GM21825 (cell line): ENCODE data around the gene ARAP1.
"Not testable (repeated sequence)": the region's sequence is repeated elsewhere in the genome, so short reads cannot be mapped to it uniquely, and the experiment has no call there.

Source experiments
- ATAC-seq: cut with Tn5 transposase; IDR thresholded peaks from one replicate; pipeline ENCODE4 v1.9.1; 2021; ENCODE audit warnings: mild to moderate bottlenecking, moderate library complexity; ENCODE audit not compliant: unreplicated experiment

Gene ARAP1

DNA sequence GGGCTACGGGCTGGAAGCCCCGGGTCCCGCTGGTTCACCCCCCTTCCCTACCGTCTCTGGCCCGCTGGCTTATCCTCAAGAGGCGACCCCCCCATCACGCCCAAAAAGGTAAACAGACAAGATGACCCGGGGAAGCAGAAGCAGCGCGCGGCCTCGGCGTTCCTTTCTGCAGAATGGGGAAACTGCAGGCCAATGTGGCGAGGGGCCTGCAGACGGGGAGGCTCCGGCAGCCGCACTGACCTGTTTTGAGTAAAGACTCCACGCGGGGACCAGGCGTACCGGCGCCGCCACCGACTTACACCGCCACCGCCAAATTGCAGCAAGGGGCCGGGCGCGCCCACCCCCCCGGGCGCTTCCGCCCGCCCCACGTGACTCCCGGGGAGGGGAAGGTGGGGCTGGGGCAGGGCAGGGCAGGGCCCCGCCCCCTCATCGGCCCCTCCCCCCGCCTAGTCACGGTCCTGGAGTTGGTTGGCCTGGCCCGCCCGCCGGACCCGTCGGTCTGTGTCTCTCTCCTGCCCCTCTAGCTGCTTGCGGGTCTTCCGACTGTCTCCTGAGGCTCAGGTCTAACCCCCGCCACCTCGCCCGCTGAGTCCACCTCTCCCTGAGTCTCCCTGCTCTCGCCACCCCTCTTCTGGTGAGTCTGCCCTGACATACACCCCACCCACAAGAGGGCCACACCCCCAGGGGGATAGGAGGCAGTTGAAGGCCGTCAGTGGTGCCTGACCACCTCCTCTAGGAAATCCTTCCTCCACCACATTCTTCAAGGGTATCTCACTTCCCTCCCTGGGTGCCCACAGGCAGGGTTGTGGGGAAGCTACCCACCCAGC lies at the start of gene ARAP1:
ARAP1 (minus strand) TSS at position 321 of the 827 bp plus-strand sequence. CDS start 25,280 bp downstream, outside the sequence.
- ATAC-seq: peak; percentile 59

DNA sequence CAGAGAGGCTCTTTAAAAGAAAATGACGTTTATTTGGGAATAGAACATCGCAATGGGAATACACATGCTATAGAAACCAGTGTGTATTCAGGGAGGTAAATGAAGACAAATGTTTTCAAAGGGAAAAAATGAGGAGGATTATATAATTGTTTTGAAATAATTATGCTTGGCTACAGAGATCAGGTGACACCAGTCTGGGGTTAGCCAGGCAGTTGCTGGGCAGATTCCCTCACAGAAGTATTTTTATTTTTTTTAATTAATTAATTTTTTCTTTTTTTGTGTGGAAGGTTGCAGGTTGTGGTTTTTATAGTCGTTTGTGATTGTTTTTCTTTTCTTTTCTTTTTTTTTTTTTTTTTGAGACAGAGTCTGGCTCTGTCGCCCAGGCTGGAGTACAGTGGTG lies 47.2 kb upstream of the ARAP1 start:
- ATAC-seq: no peak

DNA sequence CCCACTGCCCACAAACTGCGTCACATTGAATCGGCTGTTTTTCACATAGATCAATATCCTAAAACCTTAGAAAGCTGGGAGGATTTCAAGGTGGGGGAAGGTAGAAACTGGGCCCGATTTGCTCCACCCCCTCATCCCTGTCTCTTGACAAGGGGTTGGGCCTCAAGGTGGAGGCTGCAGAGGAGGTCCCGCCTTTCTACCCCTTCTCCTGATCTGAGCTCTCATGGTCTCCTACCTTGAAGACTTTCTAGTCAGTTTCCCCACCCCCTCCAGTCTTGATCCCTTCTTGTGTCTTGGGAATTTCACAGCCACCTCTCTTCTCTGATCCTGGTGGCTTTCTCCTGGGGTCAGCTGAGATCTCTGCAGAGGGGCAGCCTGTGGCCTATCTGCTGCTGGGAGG lies 46.2 kb upstream of the ARAP1 start:
- no peak for ATAC-seq

DNA sequence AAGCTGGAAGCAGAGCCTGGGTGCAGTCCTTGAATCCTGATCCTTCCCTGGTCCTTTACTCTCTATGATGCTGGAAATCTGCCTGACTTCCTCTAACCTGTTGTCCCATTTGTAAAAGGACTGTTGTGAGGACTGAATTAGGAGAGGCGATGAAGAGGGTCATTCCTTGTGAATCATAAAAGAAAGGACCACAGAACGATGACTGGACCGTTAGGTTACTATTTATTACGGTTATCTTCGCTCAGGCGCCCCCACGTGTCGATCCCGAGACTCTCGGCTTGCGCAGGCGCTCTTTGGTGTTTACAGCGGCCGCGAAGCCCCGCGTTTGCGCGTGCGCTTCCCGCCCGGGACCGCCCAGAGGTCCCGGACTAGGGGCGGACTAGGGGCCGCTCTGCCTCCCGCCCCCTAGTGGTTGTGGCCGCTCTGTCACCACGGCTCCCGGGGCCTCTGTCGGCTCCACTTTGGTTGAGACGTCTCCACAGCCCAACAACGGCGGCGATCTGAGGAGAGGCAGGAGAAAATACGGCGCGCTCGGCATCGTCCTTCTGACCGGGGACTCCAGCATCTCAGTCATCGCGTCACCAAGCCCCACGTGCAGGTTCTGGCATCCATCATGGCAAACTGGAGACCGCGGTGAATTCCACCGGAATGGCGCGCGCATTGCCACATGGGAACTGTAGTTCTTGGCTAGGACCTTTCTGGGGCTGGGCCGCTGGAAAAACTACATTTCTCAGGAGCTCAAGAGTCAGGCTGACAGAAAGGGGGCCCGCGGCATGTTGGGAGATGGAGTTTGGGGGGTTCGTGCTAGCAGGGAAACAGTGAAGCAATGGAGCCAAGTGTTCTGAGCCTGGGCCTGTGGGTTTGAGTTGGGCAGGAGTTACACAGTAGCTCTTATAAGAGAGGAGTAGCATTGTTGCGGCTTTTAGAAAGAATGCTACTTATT lies 41.5 kb upstream of the ARAP1 start, which contains the start of gene STARD10:
STARD10 (minus strand) TSS at position 623 of the 943 bp plus-strand sequence. CDS start 12,866 bp downstream, outside the sequence.
- peak; percentile 86 for ATAC-seq

DNA sequence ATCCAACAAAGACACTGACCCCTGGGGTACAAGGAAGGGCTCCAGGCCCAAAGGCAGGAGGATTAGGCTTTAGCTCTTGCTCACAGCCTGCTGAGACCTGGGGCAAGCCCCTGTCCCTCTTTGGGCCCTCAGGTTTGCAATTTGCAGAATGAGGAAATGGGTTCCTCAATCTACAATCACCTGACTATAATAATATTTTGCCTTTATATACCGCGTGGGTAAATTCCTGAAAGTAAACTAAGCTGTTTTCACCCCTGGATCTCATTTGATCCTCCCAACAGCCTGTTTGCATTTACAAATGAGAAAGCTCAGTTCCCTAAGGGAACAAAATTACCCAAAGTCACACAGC lies 40.8 kb upstream of the ARAP1 start:
- no peak for ATAC-seq

DNA sequence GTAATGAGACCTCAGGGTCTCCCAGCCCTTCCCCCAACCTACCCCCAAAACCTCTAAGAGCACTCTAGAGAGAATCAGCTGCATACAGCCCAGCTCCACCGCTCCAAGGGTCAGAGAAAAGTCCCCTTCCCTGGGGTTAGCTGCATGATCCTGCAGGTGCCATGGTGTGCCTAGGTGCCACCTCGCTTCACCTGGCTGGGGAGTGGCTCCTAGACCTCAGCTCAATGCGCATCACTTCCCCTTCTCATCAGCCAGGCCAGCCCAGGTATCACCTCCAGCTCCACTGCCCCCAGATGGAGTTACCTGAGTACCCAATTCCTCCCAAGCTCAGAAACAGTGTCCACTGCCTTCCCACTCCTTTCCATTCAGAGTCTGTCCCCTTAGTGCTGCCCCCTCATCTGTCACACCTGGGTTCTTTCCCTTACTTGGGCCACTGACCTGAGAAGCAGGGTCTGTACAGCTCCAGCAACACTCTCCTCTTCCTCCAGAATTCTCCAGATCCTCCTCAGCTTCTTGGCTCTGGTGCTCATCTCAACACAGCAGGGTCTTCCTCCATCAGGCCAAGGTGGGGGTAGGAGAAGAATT lies 40.3 kb upstream of the ARAP1 start:
- no peak for ATAC-seq

DNA sequence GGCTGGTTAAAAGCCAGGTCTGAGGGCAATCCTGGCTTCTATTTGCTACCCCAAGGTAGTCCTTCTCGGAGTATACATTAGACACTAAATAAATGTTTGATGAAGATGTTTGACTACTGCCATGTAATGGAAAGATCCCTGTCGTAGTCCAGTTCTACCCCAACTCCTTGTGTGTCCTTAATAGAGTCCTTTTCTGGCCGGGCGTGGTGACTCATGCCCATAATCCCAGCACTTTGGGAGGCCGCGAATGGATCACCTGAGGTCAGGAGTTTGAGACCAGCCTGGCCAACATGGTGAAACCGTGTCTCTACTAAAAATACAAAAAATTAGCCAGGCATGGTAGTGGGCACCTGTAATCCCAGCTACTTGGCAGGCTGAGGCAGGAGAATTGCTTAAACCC lies 39.0 kb upstream of the ARAP1 start:
- not testable (repeated sequence) for ATAC-seq

DNA sequence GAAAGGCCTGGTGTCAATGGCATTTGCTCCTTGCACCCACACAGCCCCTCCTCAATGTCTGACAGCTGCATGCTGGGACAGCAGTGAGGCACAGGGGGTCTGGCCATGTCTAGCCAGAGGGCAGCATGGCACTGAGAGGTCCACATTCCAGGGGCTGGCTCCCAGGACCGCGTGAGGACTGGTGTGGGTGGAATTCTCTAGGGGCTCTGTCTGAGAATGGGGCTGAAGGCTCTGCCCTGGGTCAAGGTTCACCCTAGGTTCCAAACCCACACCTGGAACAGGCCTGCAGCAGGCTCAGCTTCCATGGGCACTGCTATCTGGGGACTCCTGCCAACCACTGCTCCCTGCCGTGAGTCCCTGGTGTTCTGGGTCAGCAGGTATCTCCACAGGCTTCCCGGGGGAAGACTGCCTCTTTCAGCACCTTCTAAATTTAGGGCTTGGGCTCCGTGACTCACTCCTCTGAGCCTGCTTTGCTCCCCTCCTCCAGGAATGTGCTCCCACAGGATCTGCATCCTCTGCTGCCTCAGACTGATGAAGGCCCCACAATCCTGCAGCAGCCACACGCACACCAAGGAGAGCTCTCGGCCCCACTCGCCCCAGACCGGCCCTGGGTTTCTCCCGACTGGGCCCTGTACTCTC lies 37.4 kb upstream of the ARAP1 start:
- ATAC-seq: no peak

DNA sequence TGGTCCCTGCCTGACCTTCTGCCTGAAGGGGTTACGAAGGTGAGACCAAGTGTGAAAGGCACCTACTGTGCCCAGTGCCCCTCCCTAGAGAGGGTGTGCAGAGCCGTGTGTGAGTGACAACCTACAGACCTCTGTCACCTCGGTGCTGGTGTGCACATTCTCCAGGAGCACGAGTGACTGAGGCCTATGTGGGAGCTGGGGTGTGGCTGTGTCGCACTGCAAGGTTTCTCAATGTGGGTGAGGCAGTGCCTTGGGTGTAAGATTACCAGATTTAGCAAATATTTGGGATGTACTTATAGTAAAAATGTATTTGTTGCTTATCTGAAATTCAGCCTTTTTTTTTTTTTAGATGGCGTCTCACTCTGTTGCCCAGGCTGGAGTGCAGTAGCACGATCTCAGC lies 36.0 kb upstream of the ARAP1 start:
- ATAC-seq: no peak

DNA sequence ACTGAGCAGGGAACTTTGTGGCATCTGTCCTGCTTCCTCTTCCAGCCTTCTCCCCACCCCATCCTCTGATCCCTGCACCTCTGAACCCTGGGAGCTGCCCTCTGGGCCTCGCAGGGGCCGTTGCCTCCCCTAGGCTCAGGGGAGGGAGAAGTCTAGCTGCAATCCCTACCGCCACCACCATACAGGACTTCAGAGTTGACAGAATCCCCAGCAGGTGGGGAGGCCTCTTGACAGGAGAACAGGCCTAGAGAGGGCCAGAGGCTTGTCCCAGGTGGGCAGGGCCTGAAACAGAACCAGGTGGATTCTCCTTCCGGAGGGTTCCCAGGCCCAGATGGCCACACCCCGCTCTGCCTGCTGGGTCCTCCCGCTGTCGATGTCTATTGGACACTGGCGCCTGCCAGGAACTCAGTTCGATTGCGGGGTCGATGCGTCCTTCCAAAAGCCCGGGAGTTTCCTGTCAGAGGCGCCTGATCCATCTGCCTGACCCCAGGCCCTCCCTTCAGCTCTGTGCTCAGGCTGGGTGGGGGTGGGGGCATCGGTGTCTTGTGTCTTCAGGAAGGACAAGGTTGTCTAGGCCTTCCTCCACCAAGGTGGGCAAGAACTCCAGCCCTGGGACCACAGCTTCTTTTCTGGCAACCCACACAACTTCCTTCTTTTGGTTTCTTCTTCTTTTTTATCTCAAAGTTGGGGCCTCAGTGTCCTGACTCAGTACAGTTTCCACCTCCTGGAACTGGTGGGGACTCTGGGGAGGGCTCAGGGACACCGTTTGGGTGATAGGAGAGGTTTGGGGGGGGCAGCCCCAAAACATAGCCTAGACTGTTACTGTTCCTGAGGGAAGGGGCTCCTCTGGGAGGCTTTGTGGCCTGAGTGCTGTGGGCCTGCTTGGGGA lies 35.3 kb upstream of the ARAP1 start:
- ATAC-seq: no peak

DNA sequence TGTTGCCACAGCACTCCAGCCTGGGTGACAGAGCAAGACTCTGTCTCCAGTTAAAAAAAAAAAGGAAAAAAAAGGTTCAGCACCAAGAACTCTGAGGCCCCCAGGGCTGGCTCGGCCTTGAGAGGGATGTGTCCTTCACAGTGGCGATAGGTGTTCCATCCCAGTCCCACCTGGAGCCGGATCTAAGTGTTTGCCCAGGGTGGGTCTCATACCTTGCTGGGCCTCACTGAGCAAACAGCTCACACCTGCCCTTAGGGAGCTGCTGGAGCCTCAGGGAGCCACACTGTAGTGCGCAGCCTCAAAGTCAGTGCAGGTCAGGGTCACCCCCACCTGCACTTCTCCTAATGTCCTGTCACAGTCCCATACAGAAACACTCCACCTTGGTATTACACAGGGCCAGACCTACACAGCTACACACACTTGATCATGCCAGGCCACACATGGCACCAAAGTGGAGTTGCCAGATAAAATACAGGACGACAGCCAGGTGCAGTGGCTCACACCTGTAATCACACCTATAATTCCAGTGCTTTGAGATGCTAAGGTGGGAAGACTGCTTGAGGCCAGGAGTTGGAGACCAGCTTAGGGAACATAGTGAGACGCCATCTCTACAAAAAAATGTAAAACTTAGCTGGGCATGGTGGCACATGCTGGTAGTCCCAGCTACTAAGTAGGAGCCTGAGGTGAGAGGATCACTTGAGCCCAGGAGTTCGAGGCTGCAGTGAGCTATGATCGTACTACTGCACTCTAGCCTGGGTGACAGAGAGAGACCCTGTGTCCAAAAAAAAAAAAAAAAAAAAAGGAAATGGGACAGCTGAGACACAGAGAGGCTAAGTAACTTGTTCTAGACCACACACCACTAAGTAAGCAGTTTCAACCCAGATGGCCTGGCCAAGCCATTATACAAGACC lies 34.4 kb upstream of the ARAP1 start:
- no peak for ATAC-seq

DNA sequence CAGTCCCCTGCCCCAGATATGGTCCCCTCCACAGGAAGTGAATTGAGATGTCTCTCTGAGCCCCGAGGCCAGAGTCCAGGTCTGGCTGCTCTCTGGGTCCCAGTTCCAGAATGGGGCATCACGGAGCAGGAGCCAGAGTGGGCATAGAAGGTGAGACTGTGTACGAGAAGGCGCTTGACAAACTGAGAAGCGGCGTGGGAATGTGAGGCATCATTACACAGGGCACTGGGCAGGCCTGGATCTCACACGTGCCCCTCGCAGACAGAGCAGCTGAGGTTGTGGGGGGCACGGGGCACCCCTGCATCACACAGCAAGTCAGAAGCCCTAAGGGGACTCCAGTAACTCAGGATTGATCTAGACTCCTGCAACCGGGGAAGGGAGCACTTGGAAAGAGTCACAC lies 32.5 kb upstream of the ARAP1 start:
- no peak for ATAC-seq

DNA sequence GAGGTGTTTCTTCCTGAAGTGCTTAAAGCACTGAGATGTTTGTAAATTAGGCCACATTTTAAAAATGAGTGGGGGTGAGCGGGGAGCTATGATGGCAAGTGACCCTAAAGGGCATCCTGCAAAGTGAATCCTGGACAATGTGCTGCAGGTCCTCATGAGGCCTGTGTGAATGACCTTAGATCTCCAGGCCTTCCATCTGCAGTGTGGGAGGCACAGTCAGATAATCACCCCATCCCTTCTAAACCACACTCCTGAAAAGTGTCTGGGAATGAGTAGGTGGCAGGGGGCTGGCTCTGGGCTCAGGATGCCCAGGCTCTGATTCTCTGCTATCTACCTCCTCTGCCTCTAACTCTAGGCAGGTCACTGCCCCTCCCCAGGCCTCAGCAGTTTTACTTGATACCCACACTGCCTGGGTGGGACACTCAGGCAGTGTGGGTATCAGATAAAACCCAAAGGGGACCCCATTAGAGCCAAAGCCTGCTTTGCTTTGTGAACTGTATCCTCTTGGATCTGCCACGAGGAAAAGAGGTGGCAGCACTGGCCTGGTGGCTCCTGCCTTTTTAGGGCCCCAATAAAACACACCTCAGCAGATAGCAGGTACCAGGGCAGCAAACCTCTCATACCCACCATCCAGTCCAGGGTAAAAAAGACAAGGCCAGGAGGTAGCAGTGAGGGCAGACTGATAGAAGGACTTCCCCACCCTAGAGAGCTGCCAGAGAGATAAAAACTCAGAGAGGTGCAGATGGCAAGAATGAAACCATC lies 31.1 kb upstream of the ARAP1 start:
- ATAC-seq: no peak

DNA sequence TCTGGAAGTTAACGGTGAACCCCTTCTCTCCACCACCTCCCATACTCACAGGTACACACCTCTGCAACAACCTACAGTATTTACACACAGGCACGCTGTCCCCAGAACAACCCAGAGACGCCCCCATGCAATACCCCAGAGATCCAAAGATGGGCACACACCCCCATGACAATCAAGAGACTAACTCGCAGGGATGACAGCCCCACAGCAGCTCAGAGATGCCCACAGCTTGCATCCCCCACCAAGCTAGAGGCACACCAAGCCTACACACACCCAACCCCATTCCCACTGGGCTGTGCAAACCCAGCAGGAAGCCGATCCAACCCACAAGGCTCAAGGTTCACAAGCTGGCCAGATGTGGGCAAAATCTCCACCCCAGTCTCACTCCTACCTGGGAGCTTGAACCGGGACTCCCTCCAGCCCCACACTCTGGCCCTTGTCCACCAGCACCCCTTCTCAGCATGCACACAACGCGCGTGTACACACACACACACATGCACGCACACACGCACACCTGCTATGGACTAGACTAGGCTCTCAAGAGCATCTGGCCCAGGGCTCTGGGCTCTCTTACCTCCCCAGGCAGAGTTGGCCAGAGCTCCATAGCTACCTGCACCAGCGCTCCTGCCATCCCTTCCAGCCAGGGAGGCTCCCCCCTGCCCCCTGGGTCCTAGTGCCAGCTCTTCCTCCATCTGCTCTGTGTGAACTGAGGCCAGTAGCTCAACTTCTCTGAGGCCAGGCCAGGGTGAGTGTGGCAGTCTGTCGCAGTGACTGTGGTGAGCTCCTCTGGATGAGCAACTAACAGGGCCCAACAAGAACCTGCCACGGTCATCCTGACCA lies 30.1 kb upstream of the ARAP1 start:
- ATAC-seq: no peak

DNA sequence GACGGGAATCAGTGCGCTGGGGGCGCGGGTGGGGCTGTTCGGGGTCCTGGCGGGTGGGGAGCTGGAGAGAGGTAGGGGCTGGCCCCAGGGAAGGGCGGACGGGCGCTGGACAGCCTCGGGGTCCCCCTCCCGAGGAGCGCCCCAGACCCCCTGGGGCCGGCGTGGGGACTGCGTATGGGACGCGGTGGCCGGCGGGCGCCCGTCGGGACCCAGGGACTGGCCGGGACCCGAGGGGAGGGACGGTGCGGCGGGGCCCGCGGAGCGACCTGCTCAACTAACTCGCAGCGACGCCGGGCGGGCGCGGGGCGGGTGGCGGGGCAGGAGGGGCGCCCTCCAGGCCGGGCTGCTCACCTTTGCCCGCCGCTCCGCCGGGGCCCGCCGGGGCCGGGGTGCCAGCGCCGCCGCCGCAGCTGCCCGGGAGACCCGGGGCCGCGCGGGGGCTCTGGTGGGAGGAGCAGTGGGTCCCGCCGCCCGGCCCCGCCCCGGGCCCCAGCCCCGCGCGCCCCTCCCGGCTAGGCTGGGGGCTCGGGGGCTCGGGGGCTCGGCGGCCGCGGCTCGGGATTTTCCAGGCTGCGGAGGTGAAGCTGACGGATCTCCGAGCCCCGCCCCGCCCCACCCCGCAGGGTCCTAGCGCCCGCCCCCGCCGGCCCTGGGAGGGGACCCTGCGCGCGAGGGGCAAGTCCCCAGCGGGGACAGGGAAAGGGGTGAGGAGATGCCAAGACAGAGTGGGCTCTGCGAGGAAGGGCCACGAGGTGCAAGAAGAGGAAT lies 29.3 kb upstream of the ARAP1 start:
- no peak for ATAC-seq

DNA sequence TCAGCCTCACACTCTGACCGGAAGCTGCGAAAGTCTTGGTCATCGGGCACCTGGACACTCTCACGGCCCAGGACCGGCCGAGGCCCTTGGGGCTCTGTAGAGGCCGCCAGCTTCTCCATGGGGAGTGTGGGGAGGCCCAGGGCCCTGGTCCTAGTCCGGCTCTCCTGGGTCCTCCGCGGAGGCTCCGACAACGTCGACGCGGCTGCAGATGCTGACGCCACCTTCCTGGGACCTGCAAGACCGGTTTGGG lies 28.8 kb upstream of the ARAP1 start:
- ATAC-seq: no peak
